Right lobe of liver (tissue), 6 donors: Measurements from ENCODE around the gene ADGRA1. TPM values are rescaled to one million over a fixed set of nuclear protein-coding genes. Genes with fewer than 3 reads are reported as not detected.
A peak's percentile ranks its signal among the peaks of the same experiment; 100 is the strongest.

Experiments used
- ATAC-seq, 4 donors: fragments of 200-7000 bp; cut with Tn5 transposase; one replicate each; pipeline ENCODE4 v1.9.1; 2020; ENCODE audit warnings: mild to moderate bottlenecking in 4 of 4, moderate library complexity in 4 of 4
- DNase-seq, 3 donors: peaks; one replicate each; pipeline ENCODE4 v3.0.0-alpha.2; 2020
- H3K27ac ChIP-seq, 3 donors: fragments of 200-600 bp; one replicate each; pipeline ENCODE4 v1.8.0; 2022
- H3K27me3 ChIP-seq, 2 donors: fragments of 200-600 bp; one replicate each; pipeline ENCODE4 v1.8.0; 2022
- H3K36me3 ChIP-seq, 4 donors: fragments of 200-600 bp; sonication (generic) in 1 of 4; one replicate each; pipeline versions ENCODE4 v1.5.1 to v1.8.0; 2017 to 2022; ENCODE audit warnings: control low read depth in 1 of 4
- H3K4me1 ChIP-seq, 4 donors: fragments of 200-600 bp; sonication (generic) in 1 of 4; one replicate each; pipeline versions ENCODE4 v1.5.1 to v1.8.0; 2017 to 2022; ENCODE audit warnings: control low read depth in 1 of 4
- H3K4me3 ChIP-seq, 3 donors: fragments of 200-600 bp; one replicate each; pipeline ENCODE4 v1.8.0; 2022
- H3K9me3 ChIP-seq, 4 donors: fragments of 200-600 bp; sonication (generic) in 1 of 4; one replicate each; pipeline versions ENCODE4 v1.5.1 to v1.8.0; 2017 to 2022; ENCODE audit warnings: control low read depth in 1 of 4
- CTCF ChIP-seq, 4 donors: fragments of 200-600 bp in 3 of 4; fragments of 450-650 bp in 1 of 4; IDR thresholded peaks; one replicate each; pipeline versions ENCODE4 v1.5.1 to v1.8.0; 2016 to 2022; ENCODE audit warnings: antibody characterized with exemption in 4 of 4, mild to moderate bottlenecking in 2 of 4
- POLR2A ChIP-seq: fragments of 450-650 bp; IDR thresholded peaks from one replicate; pipeline ENCODE4 v1.6.1; 2017; ENCODE audit warnings: antibody characterized with exemption, mild to moderate bottlenecking
- WGBS: methylation state at CpG from one replicate; pipeline ENCODE4 v1.1.6; 2018; ENCODE audit warnings: low coverage, low lambda C conversion rate; ENCODE audit not compliant: insufficient coverage; ENCODE audit errors: missing lambda C conversion rate; 5-methylcytosine and 5-hydroxymethylcytosine counted together
- intact Hi-C, 2 donors: fragments of 100-400 bp; cut with DNase I; formaldehyde crosslinking; loops; one replicate each; pipeline versions ENCODE4 v1.11.2 to v1.14.1; 2022
- total RNA-seq, 6 experiments: library from RNA; depleted of rRNA in 2 of 6; stranded (reverse); fragments of >200 nt in 2 of 6; fragmentation: NEBNext Ultra II Directional in 3 of 6; extraction: Animal tissue kit (Norgen Biotek cat#: 25700) in 3 of 6; gene quantifications; one replicate each; pipeline versions ENCODE4 v1.1.0 to v1.2.4, GENCODE V29; 2016 to 2023
- donor health status: DM: no; HTN: yes; CAD: no.
- donor health status: DM: no; HTN: no; CAD: no.
- donor health status: DM: no; HTN: no; CAD: no.
- donor health status: DM: no; HTN: yes; CAD: no.
- donor health status: DM: no; HTN: yes; CAD: no.

ADGRA1 gene
- total RNA-seq, 6 experiments from 2014 or later = 0.10 to 0.46 (median 0.16) TPM; not detected in 1

DNA sequence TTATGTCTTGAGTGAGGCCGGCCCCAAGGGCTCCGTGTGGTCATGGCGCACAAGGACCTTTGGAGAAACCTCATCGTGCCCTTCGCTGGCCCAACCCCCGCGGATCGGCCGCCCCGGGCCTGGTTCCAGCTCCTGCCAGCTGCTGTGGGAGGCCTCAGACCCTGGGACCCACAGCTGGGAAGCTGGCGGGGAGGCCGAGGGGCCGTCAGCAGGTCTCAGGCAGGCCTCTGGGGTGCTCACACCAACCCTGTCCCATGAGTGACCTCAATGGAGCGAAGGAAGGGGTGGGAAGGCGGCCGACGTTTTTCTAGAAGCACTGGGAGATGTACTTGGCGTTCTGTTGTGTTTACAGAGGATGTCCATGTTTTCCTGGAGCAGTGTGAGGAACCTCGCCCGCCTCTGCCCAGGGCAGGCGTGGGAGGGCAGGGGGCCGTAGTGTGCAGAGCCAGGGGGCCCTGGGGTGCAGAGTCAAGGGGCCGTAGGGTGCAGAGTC is 18.6 kb upstream of the ADGRA1 start:
- H3K27ac ChIP-seq = no peak overlapping the region
- intact Hi-C loops = no loop called here
- H3K27me3 ChIP-seq = no peaks in the 10 kb centered on the region
- DNase-seq = no peak
- 57% methylated on average over 10 of the region's 23 CpGs for WGBS
- TF ChIP-seq POLR2A (no peak), CTCF (IDR thresholded peaks at IDR 0.05) (no peak)
- H3K4me1 ChIP-seq = no peaks in the 10 kb centered on the region
- H3K4me3 ChIP-seq = no peak overlapping the region
- ATAC-seq = peak in 1 of 4 donors; percentile 52
- H3K9me3 ChIP-seq = no peaks in the 10 kb centered on the region
- no peaks in the 10 kb centered on the region for H3K36me3 ChIP-seq

DNA sequence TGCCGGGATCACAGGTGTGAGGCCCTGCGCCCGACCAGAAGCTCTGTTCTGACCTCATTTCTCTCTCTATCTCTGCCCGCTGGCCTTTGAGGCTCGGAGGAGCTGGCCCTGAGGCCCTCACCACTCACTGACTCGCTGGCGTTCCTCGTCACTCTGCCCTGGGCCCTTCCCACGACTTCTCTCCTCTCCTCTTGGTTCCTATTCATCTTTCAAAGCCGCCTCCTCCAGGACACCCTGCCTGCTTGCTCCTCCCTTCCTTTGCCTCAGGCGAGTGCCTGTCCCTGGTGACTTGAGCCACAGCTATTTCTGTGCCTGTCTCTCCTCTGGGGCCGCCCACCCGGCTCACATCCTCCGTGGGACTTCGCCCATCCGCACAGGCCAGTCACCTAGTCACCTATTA is 17.3 kb upstream of the ADGRA1 start:
- no peak for TF ChIP-seq POLR2A
- no peak for TF ChIP-seq CTCF (IDR thresholded peaks at IDR 0.05)
- WGBS = 59% methylated on average over 8 of the region's 16 CpGs

GRCh38 chr10:133070810-133071209 is 16.9 kb upstream of the ADGRA1 start:
- TF ChIP-seq POLR2A (no peak), CTCF (IDR thresholded peaks at IDR 0.05) (no peak)
- ATAC-seq (no peak), DNase-seq (no peak)
- H3K9me3 ChIP-seq = no peaks in the 10 kb centered on the region
- WGBS = 80% methylated on average over 1 of the region's 21 CpGs
- no peaks in the 10 kb centered on the region for H3K27me3 ChIP-seq
- intact Hi-C loops = no loop called here
- no peaks in the 10 kb centered on the region for H3K36me3 ChIP-seq
- no peaks in the 10 kb centered on the region for H3K4me1 ChIP-seq
- no peak overlapping the region for H3K27ac ChIP-seq
- H3K4me3 ChIP-seq = no peak overlapping the region

More for the DNA sequence above, 17.3 kb upstream of the ADGRA1 start:
- no peaks in the 10 kb centered on the region for H3K27me3 ChIP-seq
- no peak overlapping the region for H3K4me3 ChIP-seq
- DNase-seq (no peak), ATAC-seq (no peak)
- H3K4me1 ChIP-seq = no peaks in the 10 kb centered on the region
- intact Hi-C loops = no loop called here
- no peaks in the 10 kb centered on the region for H3K9me3 ChIP-seq
- no peak overlapping the region for H3K27ac ChIP-seq
- no peaks in the 10 kb centered on the region for H3K36me3 ChIP-seq

- Histone ChIP-seq H3K9me3 (no peaks in the 10 kb centered on the region), H3K4me1 (no peaks in the 10 kb centered on the region), H3K4me3 (no peak overlapping the region), H3K27me3 (no peaks in the 10 kb centered on the region), H3K36me3 (no peaks in the 10 kb centered on the region), H3K27ac (no peak overlapping the region)
- WGBS = 30% methylated on average over 2 of the region's 11 CpGs
- intact Hi-C loops = no loop called here
- peak in 1 of 4 donors; percentile 4 for ATAC-seq
- TF ChIP-seq POLR2A (no peak), CTCF (IDR thresholded peaks at IDR 0.05) (no peak)
- DNase-seq = no peak
Measured at GRCh38 chr10:133071733-133072132, 16.0 kb upstream of the ADGRA1 start.

DNA sequence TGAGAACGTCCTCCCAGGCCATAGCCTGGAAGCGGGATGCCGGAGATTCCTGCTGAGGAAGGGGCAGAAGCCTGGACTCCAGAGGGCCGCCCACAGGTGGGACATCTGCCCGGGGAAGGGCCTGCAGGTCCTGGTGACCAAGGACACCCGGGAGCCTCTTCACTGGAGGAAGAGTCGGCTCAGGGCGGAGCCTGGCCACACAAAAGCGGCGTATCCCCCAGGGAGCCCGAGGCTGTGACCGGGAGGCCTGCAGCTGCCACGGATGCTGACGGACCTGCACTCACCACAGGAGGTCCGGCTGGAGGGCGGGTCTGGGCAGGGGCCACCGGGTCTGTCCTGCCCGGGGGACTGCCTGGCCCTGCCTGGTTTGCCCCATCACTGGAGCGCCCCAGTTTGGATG is 15.5 kb upstream of the ADGRA1 start:
- no peak overlapping the region for H3K27ac ChIP-seq
- intact Hi-C loops = no loop called here
- no peak for ATAC-seq
- no peaks in the 10 kb centered on the region for H3K36me3 ChIP-seq
- no peak overlapping the region for H3K4me3 ChIP-seq
- no peak for DNase-seq
- no CpG with 5 or more reads among the region's 19 CpGs for WGBS
- H3K27me3 ChIP-seq = no peaks in the 10 kb centered on the region
- no peaks in the 10 kb centered on the region for H3K4me1 ChIP-seq
- TF ChIP-seq CTCF (IDR thresholded peaks at IDR 0.05) = no peak
- TF ChIP-seq POLR2A = no peak
- H3K9me3 ChIP-seq = no peaks in the 10 kb centered on the region
